Suprapubic skin (tissue), 4 donors: ENCODE measurements around the gene RNF166.

Experiments used
- POLR2A ChIP-seq, 2 donors: fragments of 450-650 bp; IDR thresholded peaks; one replicate each; pipeline ENCODE4 v1.6.1; 2017; ENCODE audit warnings: antibody characterized with exemption in 2 of 2, mild to moderate bottlenecking in 2 of 2, moderate library complexity in 2 of 2
- POLR2AphosphoS5 ChIP-seq, 3 donors: sonication (generic); formaldehyde crosslinking; IDR thresholded peaks; one replicate each; pipeline ENCODE4 v1.6.1; 2017; ENCODE audit warnings: antibody characterized with exemption in 3 of 3
- TF ChIP-seq, protein P1 (sequence below), 2 donors: fragments of 200-600 bp in 1 of 2; fragments of 450-650 bp in 1 of 2; sonication (generic) in 1 of 2; IDR thresholded peaks; one replicate each; pipeline ENCODE4 v1.5.1; 2016 to 2019; ENCODE audit warnings: antibody characterized with exemption in 2 of 2, mild to moderate bottlenecking in 1 of 2, moderate library complexity in 1 of 2

DNA sequence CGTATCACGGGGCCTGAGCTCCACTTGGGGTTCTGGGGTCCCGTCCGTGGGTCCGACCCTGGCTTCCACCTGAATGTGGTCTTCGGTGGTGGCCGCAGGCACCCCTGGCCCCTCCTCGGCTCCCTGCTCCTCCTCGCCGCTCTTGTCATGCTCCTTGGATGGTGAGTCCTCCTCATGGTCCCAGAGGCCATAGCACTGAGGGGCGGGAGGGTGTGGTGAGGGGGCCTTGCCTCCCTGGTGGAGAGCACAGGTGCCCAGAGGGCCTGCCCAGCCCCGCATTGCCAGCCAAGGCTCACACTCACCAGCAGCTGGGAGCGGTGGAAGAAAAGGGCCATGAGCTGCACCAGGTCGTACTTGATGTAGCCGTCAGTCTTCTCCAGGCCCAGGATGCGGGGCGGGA, 15.0 kb upstream of the RNF166 start:
- TF ChIP-seq, protein P1, sequence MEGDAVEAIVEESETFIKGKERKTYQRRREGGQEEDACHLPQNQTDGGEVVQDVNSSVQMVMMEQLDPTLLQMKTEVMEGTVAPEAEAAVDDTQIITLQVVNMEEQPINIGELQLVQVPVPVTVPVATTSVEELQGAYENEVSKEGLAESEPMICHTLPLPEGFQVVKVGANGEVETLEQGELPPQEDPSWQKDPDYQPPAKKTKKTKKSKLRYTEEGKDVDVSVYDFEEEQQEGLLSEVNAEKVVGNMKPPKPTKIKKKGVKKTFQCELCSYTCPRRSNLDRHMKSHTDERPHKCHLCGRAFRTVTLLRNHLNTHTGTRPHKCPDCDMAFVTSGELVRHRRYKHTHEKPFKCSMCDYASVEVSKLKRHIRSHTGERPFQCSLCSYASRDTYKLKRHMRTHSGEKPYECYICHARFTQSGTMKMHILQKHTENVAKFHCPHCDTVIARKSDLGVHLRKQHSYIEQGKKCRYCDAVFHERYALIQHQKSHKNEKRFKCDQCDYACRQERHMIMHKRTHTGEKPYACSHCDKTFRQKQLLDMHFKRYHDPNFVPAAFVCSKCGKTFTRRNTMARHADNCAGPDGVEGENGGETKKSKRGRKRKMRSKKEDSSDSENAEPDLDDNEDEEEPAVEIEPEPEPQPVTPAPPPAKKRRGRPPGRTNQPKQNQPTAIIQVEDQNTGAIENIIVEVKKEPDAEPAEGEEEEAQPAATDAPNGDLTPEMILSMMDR (IDR thresholded peaks at IDR 0.05): no peak
- TF ChIP-seq POLR2A (IDR thresholded peaks at IDR 0.05): no peak
- no peak for TF ChIP-seq POLR2AphosphoS5 (IDR thresholded peaks at IDR 0.05)
